Sigmoid colon (tissue), 4 donors: ENCODE measurements around the gene AP4M1.

Source experiments
- EP300 ChIP-seq, 4 donors: sonication (generic); formaldehyde crosslinking; IDR thresholded peaks; one replicate each; pipeline ENCODE4 v1.6.1; 2017; ENCODE audit warnings: antibody characterized with exemption in 4 of 4
- POLR2A ChIP-seq, 2 donors: fragments of 450-650 bp; IDR thresholded peaks; one replicate each; pipeline ENCODE4 v1.6.1; 2016; ENCODE audit warnings: antibody characterized with exemption in 2 of 2, mild to moderate bottlenecking in 2 of 2, moderate library complexity in 2 of 2
- TF ChIP-seq, protein P1 (sequence below), 4 experiments: fragments of 450-650 bp in 3 of 4; fragments of 200-600 bp in 1 of 4; IDR thresholded peaks; one replicate each; pipeline ENCODE4 v1.5.1; 2016 to 2019; ENCODE audit warnings: antibody characterized with exemption in 4 of 4, mild to moderate bottlenecking in 3 of 4, moderate library complexity in 2 of 4

DNA sequence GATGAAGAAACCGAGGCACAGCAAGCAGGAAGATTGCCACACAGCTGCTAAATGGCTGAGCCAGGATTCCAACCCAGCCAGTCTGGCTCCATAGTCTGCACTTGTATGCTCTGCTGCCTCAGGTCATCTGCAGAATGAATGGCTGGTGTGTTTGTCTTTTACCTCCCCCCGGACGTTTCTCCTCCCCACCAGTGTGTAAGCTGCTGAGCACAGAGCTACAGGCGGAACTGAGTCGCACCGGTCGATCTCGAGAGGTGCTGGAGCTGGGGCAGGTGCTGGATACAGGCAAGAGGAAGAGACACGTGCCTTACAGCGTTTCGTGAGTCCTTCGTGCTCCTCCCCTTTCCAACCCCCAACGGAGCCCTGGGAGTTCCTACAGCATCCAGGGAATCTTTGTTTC, 20.6 kb downstream of the AP4M1 start:
- no peak for TF ChIP-seq POLR2A (IDR thresholded peaks at IDR 0.05)
- TF ChIP-seq, protein P1, sequence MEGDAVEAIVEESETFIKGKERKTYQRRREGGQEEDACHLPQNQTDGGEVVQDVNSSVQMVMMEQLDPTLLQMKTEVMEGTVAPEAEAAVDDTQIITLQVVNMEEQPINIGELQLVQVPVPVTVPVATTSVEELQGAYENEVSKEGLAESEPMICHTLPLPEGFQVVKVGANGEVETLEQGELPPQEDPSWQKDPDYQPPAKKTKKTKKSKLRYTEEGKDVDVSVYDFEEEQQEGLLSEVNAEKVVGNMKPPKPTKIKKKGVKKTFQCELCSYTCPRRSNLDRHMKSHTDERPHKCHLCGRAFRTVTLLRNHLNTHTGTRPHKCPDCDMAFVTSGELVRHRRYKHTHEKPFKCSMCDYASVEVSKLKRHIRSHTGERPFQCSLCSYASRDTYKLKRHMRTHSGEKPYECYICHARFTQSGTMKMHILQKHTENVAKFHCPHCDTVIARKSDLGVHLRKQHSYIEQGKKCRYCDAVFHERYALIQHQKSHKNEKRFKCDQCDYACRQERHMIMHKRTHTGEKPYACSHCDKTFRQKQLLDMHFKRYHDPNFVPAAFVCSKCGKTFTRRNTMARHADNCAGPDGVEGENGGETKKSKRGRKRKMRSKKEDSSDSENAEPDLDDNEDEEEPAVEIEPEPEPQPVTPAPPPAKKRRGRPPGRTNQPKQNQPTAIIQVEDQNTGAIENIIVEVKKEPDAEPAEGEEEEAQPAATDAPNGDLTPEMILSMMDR (IDR thresholded peaks at IDR 0.05), result no peak
- TF ChIP-seq EP300 (IDR thresholded peaks at IDR 0.05), result no peak
